PFSK-1 (cell line): ENCODE measurements around the gene PFDN1.

Experiments
- FOXP2 ChIP-seq: optimal IDR thresholded peaks from 2 replicates; pipeline ENCODE3; 2011; ENCODE audit warnings: borderline replicate concordance, control low read depth, inconsistent platforms; ENCODE audit not compliant: insufficient read depth; ENCODE audit errors: extremely low read length, extremely low read depth
- POLR2AphosphoS5 ChIP-seq: IDR thresholded peaks from 2 replicates; pipeline ENCODE4 v1.6.1; 2012; ENCODE audit warnings: low read depth, mild to moderate bottlenecking, control low read depth, low read length, moderate library complexity
- REST ChIP-seq, 2 experiments: IDR thresholded peaks; 2 replicates each; pipeline versions ENCODE4 v1.6.1 to v1.8.0; 2011 to 2012; ENCODE audit warnings: low read depth in 2 of 2, low read length in 2 of 2, control low read depth in 1 of 2, inconsistent platforms in 1 of 2, mild to moderate bottlenecking in 1 of 2, moderate library complexity in 1 of 2; ENCODE audit not compliant: insufficient read depth in 1 of 2
- SIN3A ChIP-seq: IDR thresholded peaks from 2 replicates; pipeline ENCODE4 v1.6.1; 2012; ENCODE audit warnings: mild to moderate bottlenecking, low read length, moderate library complexity, borderline replicate concordance; ENCODE audit not compliant: insufficient read depth
- TAF1 ChIP-seq: IDR thresholded peaks from 2 replicates; pipeline ENCODE4 v1.6.1; 2012; ENCODE audit warnings: low read length, control low read depth, borderline replicate concordance; ENCODE audit not compliant: insufficient read depth

PFDN1 gene

GRCh38 chr5:140312791-140313189, 9.9 kb upstream of the PFDN1 start:
- TF ChIP-seq POLR2AphosphoS5 (no peak), FOXP2 (no peak), SIN3A (no peak), REST (IDR thresholded peaks at IDR 0.05; ENCODE audit: insufficient read depth in 1 of 2, low read depth in 2 of 2, low read length in 2 of 2) (no peak), TAF1 (no peak)

GRCh38 chr5:140312067-140312790, 9.3 kb upstream of the PFDN1 start:
- no peak for TF ChIP-seq SIN3A
- TF ChIP-seq TAF1, result no peak
- peak in 1 of 2 experiments; percentile 49; a peak in 1 of 4 replicates for TF ChIP-seq REST (IDR thresholded peaks at IDR 0.05; ENCODE audit: insufficient read depth in 1 of 2, low read depth in 2 of 2, low read length in 2 of 2)
- TF ChIP-seq POLR2AphosphoS5, result no peak
- no peak for TF ChIP-seq FOXP2

- TF ChIP-seq SIN3A (no peak), TAF1 (no peak), POLR2AphosphoS5 (no peak), FOXP2 (no peak), REST (IDR thresholded peaks at IDR 0.05; ENCODE audit: insufficient read depth in 1 of 2, low read depth in 2 of 2, low read length in 2 of 2) (no peak)
Observed at GRCh38 chr5:140311011-140311467, 8.1 kb upstream of the PFDN1 start.

GRCh38 chr5:140310434-140310833, 7.5 kb upstream of the PFDN1 start:
- no peak for TF ChIP-seq SIN3A
- TF ChIP-seq REST (IDR thresholded peaks at IDR 0.05; ENCODE audit: insufficient read depth in 1 of 2, low read depth in 2 of 2, low read length in 2 of 2), result no peak
- no peak for TF ChIP-seq FOXP2
- no peak for TF ChIP-seq POLR2AphosphoS5
- no peak for TF ChIP-seq TAF1
